Thyroid gland (tissue), 4 donors: ENCODE data around the gene EXOC3L2. TPM values are rescaled to one million over a fixed set of nuclear protein-coding genes. Genes with fewer than 3 reads are reported as not detected.

Experiments
- DNase-seq, 2 donors: peaks; one replicate each; pipeline ENCODE4 v3.0.0-alpha.2; 2019
- H3K27ac ChIP-seq, 3 donors: fragments of 200-600 bp; sonication (generic); 1 replicate in 2 of 3; 2 replicates in 1 of 3; pipeline ENCODE4 v1.5.1; 2016 to 2019; ENCODE audit warnings: mild to moderate bottlenecking in 1 of 3, moderate library complexity in 1 of 3
- H3K27me3 ChIP-seq: fragments of 200-600 bp; sonication (generic); one replicate; pipeline ENCODE4 v1.5.1; 2019
- H3K36me3 ChIP-seq, 2 donors: fragments of 200-600 bp; sonication (generic); one replicate each; pipeline ENCODE4 v1.5.1; 2016 to 2019
- H3K4me1 ChIP-seq, 2 donors: fragments of 200-600 bp; sonication (generic); one replicate each; pipeline ENCODE4 v1.5.1; 2017 to 2019
- H3K4me3 ChIP-seq, 3 donors: fragments of 200-600 bp; sonication (generic); replicated peaks in 1 of 3; 1 replicate in 2 of 3; 2 replicates in 1 of 3; pipeline ENCODE4 v1.5.1; 2016; ENCODE audit warnings: mild to moderate bottlenecking in 1 of 3
- H3K9me3 ChIP-seq: fragments of 200-600 bp; sonication (generic); one replicate; pipeline ENCODE4 v1.5.1; 2017
- POLR2A ChIP-seq, 2 donors: fragments of 450-650 bp; IDR thresholded peaks; one replicate each; pipeline ENCODE4 v1.6.1; 2017; ENCODE audit warnings: antibody characterized with exemption in 2 of 2, mild to moderate bottlenecking in 2 of 2, moderate library complexity in 1 of 2
- WGBS, 2 donors: methylation state at CpG; one replicate each; pipeline ENCODE4 v1.1.5; 2017; 5-methylcytosine and 5-hydroxymethylcytosine counted together
- intact Hi-C: fragments of 100-400 bp; cut with DNase I; formaldehyde crosslinking; loops from one replicate; pipeline ENCODE4 v1.15.1; 2023
- total RNA-seq, 4 donors: library from RNA; depleted of rRNA; stranded (reverse); fragments of >200 nt; gene quantifications; one replicate each; pipeline ENCODE4 v1.2.3, GENCODE V29; 2016
- TF ChIP-seq, protein P1 (sequence below), 6 experiments: fragments of 200-600 bp in 3 of 6; fragments of 450-650 bp in 3 of 6; sonication (generic) in 3 of 6; IDR thresholded peaks; one replicate each; pipeline ENCODE4 v1.5.1; 2016 to 2019; ENCODE audit warnings: antibody characterized with exemption in 6 of 6, mild to moderate bottlenecking in 2 of 6, inconsistent platforms in 1 of 6, moderate library complexity in 1 of 6

The EXOC3L2 gene
- total RNA-seq, 4 donors from 2014 or later, result 2.1 to 17.2 (median 11.4) TPM

DNA sequence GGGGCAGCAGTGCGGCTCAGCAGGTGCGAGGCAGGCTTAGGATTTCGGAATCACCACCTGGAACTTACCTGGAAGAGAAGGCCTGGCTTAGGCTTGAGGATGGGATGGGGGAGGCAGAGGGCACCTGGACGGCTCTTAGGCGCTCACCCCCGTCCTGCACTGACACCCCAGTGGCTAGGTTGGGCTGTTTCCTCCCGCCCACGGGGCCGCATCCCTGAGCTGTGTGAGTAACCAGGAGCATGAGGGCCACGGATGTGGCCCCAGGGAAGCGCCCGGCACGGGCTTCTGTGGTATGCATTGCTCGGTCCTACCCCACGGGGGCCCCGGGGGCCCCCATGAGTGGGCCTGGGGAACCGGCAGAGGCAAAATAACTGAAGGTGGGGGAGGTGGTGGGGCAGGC, 82.1 kb downstream of the EXOC3L2 start:
- H3K27ac ChIP-seq, result no peak overlapping the region
- H3K4me1 ChIP-seq, result peaks cover 0 to 15% of the 10 kb centered on the region in 2 donors
- no peak overlapping the region for H3K4me3 ChIP-seq
- no peaks in the 10 kb centered on the region for H3K27me3 ChIP-seq
- 91 to 100% methylated on average over 4 to 14 of the region's 17 CpGs for WGBS, 2 donors
- intact Hi-C loops, result no loop called here
- no peak for TF ChIP-seq POLR2A (IDR thresholded peaks at IDR 0.05)
- TF ChIP-seq, protein P1, sequence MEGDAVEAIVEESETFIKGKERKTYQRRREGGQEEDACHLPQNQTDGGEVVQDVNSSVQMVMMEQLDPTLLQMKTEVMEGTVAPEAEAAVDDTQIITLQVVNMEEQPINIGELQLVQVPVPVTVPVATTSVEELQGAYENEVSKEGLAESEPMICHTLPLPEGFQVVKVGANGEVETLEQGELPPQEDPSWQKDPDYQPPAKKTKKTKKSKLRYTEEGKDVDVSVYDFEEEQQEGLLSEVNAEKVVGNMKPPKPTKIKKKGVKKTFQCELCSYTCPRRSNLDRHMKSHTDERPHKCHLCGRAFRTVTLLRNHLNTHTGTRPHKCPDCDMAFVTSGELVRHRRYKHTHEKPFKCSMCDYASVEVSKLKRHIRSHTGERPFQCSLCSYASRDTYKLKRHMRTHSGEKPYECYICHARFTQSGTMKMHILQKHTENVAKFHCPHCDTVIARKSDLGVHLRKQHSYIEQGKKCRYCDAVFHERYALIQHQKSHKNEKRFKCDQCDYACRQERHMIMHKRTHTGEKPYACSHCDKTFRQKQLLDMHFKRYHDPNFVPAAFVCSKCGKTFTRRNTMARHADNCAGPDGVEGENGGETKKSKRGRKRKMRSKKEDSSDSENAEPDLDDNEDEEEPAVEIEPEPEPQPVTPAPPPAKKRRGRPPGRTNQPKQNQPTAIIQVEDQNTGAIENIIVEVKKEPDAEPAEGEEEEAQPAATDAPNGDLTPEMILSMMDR (IDR thresholded peaks at IDR 0.05), result no peak
- no peaks in the 10 kb centered on the region for H3K36me3 ChIP-seq
- DNase-seq, result no peak
- no peaks in the 10 kb centered on the region for H3K9me3 ChIP-seq

- Histone ChIP-seq H3K27ac (no peak overlapping the region), H3K36me3 (no peaks in the 10 kb centered on the region), H3K4me1 (peaks cover 0 to 15% of the 10 kb centered on the region in 2 donors), H3K9me3 (no peaks in the 10 kb centered on the region), H3K4me3 (no peak overlapping the region), H3K27me3 (no peaks in the 10 kb centered on the region)
- WGBS, 2 donors, result 73 to 85% methylated on average over 13 to 16 of the region's 18 CpGs
- intact Hi-C loops, result no loop called here
- DNase-seq, result no peak
- TF ChIP-seq, protein P1 (IDR thresholded peaks at IDR 0.05), result no peak
- no peak for TF ChIP-seq POLR2A (IDR thresholded peaks at IDR 0.05)
Measured at GRCh38 chr19:45162608-45163143, 82.5 kb downstream of the EXOC3L2 start.

Other genes starting within 250 kb of the EXOC3L2 start
- gene RELB, start 243.9 kb downstream of the EXOC3L2 start, total RNA-seq, result 10 to 100 TPM in 2 of 4 donors, 1 to 10 TPM in 2; 6.7 to 11.3 (median 9.1) TPM
- gene CLASRP, start 206.4 kb downstream of the EXOC3L2 start, total RNA-seq, result 10 to 100 TPM; 48.2 to 96.8 (median 95.0) TPM
- gene ZNF296, start 168.9 kb downstream of the EXOC3L2 start, total RNA-seq, result 1 to 10 TPM in 1 of 4 donors, under 1 TPM in 2, not detected in 1; 0.34 to 2.1 (median 0.78) TPM
- gene GEMIN7, start 166.1 kb downstream of the EXOC3L2 start, total RNA-seq, result 10 to 100 TPM; 10.6 to 22.7 (median 19.1) TPM
- gene PPP1R37, start 152.2 kb downstream of the EXOC3L2 start, total RNA-seq, result 10 to 100 TPM; 34.9 to 59.7 (median 42.9) TPM
- gene NKPD1, start 84.4 kb downstream of the EXOC3L2 start, total RNA-seq, result 1 to 10 TPM in 1 of 4 donors, under 1 TPM in 3; 0.44 to 1.3 (median 0.68) TPM
- 10 to 100 TPM; 25.0 to 53.3 (median 38.8) TPM for gene TRAPPC6A, start 67.2 kb downstream of the EXOC3L2 start, total RNA-seq
- 10 to 100 TPM in 3 of 4 donors, 1 to 10 TPM in 1; 9.1 to 15.4 (median 11.9) TPM for gene BLOC1S3, start 66.6 kb downstream of the EXOC3L2 start, total RNA-seq
- gene MARK4, start 5.9 kb upstream of the EXOC3L2 start, total RNA-seq, result 10 to 100 TPM; 18.5 to 25.1 (median 22.1) TPM
- gene CKM, start 77.5 kb upstream of the EXOC3L2 start, total RNA-seq, result under 1 TPM in 1 of 4 donors, not detected in 3; 0.27 TPM
- 1 to 10 TPM in 1 of 4 donors, under 1 TPM in 3; 0.45 to 1.2 (median 0.83) TPM for gene KLC3, start 95.3 kb upstream of the EXOC3L2 start, total RNA-seq
- 10 to 100 TPM in 3 of 4 donors, 1 to 10 TPM in 1; 9.4 to 19.2 (median 15.9) TPM for gene ERCC2, start 125.2 kb upstream of the EXOC3L2 start, total RNA-seq
- gene PPP1R13L, start 159.7 kb upstream of the EXOC3L2 start, total RNA-seq, result 10 to 100 TPM; 11.9 to 64.2 (median 35.8) TPM
- 1 to 10 TPM; 1.3 to 9.1 (median 4.2) TPM for gene POLR1G, start 161.2 kb upstream of the EXOC3L2 start, total RNA-seq
- 100 to 1,000 TPM in 2 of 4 donors, 10 to 100 TPM in 2; 89.1 to 157 (median 113) TPM for gene ERCC1, start 178.5 kb upstream of the EXOC3L2 start, total RNA-seq
- 1 to 10 TPM; 1.6 to 3.3 (median 2.4) TPM for gene FOSB, start 222.6 kb upstream of the EXOC3L2 start, total RNA-seq